Hindlimb muscle (tissue), 1 donor: ENCODE results near the gene DCAKD. TPM values are rescaled to one million over a fixed set of nuclear protein-coding genes. Genes with fewer than 3 reads are reported as not detected.

Experiments
- DNase-seq: peaks from one replicate; pipeline ENCODE4 v3.0.0-alpha.2; 2013
- polyA plus RNA-seq: library from polyadenylated mRNA; unstranded; fragments of 120-200 nt; gene quantifications from one replicate; pipeline ENCODE4 v1.2.1, GENCODE V29; 2013; ENCODE audit not compliant: insufficient read length

Gene DCAKD
- polyA plus RNA-seq, 1 donor, result 33.4 TPM

- no peak for DNase-seq
Measured at GRCh38 chr17:45030733-45031132, 20.7 kb downstream of the DCAKD start.

DNA sequence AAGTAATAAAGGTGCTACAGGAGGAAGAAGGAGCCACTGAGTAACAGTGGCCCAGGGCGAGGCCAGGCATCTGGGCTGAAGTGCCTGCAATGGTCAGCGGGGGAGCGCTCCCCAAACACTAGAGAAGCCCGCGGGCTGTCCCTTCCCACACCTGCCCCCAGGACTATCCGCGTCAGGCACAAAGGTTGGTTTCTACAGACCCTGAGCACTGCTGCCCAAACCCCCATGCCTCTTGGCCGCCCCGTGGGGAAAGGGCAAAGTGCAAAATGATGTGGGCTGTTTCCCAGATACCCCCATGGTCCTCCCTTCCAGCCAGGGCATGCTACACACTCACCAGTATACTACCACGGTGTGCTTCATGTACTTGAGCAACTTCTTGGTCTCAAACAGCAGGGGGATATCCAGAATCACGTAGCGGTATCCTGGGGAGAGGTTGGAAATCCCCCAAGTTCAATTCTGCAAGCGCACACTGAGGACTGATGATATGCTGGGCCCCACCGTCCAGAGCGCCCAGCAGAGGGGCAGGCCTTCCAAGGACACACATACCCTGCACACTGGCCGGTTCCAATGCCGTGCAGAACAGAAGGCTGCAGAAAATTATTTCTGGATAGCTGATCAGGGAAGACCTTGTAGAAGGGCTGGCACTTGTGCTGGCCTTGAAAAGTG is 21.5 kb downstream of the DCAKD start:
- no peak for DNase-seq

- DNase-seq, result no peak
Measured at GRCh38 chr17:45029096-45029495, 22.3 kb downstream of the DCAKD start.

- no peak for DNase-seq
Measured at GRCh38 chr17:45022655-45023339, 28.6 kb downstream of the DCAKD start.

DNA sequence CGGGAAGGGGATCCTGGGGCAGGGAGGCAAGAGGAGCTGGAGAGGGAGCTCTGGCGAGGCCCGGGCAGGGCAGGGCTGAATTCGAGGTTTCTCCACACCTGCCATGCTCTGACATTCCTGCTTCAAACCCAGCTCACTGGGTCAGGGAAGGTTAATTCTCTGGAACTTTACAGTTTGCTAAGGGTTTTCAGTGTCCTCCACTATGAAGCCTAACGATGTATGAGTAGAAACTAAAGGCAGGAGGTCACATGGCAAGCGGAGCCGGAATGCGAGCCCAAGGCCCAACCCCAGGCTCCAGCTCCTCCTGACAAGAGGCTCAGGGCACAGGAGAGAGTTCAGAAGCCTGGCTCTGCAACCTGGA is 29.2 kb downstream of the DCAKD start:
- no peak for DNase-seq

- peak; percentile 76 for DNase-seq
Measured at GRCh38 chr17:45021607-45022287, 29.7 kb downstream of the DCAKD start.

DNA sequence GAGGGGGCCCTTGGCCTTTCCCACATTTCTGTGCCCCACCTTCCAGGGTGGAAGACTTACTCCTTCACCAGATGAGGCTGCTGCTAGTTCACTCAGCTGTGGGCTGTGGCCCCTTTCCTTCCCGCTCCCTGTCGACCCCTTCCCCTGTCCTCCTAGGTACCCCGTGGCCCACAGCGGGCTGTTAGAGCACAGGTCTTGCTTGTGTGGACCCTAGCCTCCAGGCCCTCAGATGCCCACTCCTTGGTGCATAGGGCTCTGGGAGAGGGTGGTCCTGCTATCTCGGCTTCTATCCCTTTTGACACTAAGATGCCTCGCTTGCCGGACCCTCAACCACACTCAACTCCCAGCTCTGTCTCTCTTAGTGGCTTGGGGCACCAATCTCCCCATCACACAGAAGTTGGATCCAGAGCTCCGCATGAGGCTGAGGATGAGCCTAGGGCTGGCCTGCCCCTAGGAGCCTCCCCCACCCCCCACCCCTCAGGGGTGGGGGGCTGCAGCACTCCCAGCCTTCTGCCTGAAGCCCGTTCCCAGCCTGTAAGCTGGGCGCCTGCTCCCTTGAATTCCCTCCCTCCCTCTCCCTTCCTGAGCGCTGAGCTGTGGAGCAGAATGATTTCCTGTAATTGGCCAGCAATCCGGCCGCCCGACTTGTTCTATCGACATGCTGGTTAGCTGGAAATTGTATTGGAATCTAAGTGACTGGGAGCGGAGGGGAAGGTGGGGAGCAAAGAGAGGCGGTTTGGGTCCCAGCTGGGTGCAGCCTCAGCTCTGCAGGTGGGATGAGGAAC is 30.9 kb downstream of the DCAKD start:
- DNase-seq, result no peak

DNA sequence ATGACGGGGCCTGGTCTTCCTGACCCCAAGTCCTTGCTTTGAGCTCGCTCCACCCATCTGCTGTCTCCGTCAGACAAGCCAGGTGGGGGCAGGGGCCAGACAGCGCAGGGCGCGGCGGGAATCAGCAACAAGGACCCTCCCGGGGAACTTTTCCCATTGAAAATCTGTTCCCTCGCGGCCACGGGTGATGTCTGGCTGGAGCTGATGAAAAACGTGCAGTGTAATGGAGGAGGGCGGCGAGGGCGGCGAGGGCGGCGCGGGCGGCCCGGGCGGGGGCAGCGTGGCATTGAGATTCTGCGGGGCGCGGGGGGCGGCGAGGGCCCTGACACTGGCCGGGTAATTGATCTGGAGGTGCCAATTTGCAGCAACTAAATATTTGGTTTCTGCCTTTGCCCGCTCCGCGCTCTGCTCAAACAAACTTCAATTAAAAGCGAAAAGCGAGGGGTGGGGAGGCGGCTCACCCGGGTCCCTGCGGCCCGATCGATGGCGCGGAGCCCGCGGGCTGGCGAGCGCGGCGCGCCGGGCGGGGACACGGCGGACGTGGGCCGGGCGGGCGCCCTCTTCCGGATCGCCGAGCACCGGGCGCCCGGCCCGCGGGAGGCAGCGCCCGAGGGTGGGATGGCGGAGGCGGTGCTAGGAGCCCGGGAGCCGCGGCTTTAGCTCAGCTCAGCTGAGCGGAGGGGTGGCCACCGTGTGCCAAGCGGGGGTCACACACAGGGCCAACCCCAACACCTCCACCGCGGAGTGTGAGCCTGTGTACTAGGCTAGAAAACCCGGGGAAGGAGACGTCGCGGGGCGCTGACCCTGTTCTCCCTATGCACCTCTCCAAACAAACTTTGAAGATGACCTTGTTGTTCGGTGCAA is 32.4 kb downstream of the DCAKD start:
- peak; percentile 70 for DNase-seq

DNA sequence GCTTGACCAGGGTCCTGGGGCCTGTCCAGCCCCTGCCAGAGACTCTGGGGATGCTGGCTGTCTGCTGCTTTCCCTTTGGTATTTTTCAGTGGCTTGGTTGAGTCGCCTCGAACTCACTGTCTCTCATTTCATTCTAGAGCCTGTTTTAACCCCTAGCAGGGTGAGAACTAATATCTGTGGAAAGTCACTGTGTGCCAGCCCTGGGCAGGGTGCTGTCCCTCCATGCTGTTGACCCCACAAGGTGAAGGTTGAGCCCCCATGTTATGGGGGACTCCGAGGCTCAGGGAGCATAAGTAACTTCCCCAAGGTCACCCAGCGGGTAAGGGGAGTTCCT is 33.0 kb downstream of the DCAKD start:
- no peak for DNase-seq

DNA sequence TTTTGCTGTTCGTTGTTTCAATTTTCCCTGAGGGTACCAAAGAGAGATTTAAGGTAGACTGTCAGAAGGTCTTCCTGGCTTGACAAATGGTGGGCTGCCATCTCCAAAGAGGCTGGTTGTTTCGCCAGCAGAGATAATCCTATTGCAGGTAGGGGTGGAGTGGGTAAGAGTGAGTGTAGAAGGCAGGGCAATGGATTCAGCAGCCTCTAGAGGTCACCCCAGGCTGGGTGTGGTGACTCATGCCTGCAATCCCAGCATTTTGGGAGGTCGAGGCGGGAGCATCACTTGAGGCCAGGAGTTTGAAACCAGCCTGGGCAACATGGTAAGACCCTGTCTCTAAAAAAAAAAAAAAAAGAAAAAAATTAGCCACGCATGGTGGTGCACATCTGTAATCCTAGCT is 34.6 kb downstream of the DCAKD start:
- DNase-seq, result no peak

GRCh38 chr17:45016237-45016636 is 35.2 kb downstream of the DCAKD start:
- no peak for DNase-seq

- DNase-seq, result peak; percentile 46
Measured at GRCh38 chr17:45013021-45013997, 38.1 kb downstream of the DCAKD start.

GRCh38 chr17:45011767-45012166 is 39.7 kb downstream of the DCAKD start:
- DNase-seq, result no peak

GRCh38 chr17:45009676-45010467 is 41.6 kb downstream of the DCAKD start:
- DNase-seq, result no peak

GRCh38 chr17:45008216-45008615 is 43.2 kb downstream of the DCAKD start:
- no peak for DNase-seq

- DNase-seq, result no peak
Measured at GRCh38 chr17:45006927-45007461, 44.4 kb downstream of the DCAKD start.

GRCh38 chr17:45005700-45006099 is 45.7 kb downstream of the DCAKD start:
- no peak for DNase-seq

DNA sequence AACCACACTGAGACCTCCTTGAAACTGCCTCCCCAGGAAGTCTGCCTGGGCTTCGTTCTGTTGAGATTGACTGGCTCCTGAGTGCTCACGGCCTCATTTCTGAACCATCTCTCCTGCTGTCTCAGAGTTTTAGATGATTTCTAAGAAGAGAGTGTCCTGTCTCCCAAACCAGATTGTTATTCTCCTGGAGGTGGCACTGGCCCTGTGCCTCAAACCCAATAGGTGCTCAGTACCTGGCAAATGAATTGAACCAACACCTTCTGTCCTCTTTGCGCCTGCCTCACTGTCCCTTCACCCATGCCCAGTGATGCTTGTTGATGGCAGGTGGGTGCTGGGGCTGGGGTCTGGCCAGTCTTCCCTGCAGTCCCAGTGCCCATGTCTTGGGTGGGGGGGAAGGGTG is 47.0 kb downstream of the DCAKD start:
- no peak for DNase-seq

- DNase-seq, result no peak
Measured at GRCh38 chr17:45003877-45004276, 47.6 kb downstream of the DCAKD start.

GRCh38 chr17:45001310-45001709 is 50.1 kb downstream of the DCAKD start:
- DNase-seq, result no peak
